Measurements from ENCODE around the gene COL26A1. TPM values are rescaled to one million over a fixed set of nuclear protein-coding genes. Genes with fewer than 3 reads are reported as not detected.

Gene COL26A1
- polyA plus RNA-seq, 1 donor (not counting 4 experiments of a cell fraction or from before 2014, with no cell fraction given): not detected

DNA sequence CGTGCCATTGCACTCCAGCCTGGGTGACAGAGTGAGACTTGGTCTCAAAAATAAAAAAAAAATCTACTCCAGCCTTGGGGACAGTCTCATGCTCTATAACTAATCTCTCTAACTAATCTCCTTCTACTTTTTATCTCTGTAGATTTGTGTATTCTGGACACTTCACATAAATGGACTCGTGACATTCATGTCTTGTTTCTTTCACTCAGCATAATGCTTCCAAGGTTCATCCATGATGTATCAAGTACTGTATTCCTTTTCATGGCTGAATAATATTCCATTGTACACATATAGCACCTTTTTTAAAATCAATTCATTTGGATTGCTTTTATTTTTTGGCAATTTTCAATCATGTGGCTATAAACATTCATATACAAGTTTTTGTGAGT lies 9.8 kb upstream of the COL26A1 start:
- Histone ChIP-seq H3K9me1 (ENCODE audit: control insufficient read depth, extremely low read depth, insufficient read depth, low read length) (no peaks in the 10 kb centered on the region), H3K36me3 (ENCODE audit: control insufficient read depth in 2 of 2, extremely low read depth in 1 of 2, insufficient read depth in 2 of 2, low read length in 2 of 2) (no peaks in the 10 kb centered on the region), H3K9ac (ENCODE audit: control insufficient read depth, extremely low read depth, insufficient read depth, low read length) (no peak overlapping the region), H3K79me2 (ENCODE audit: control insufficient read depth, insufficient read depth, low read length) (no peaks in the 10 kb centered on the region), H3K27ac (ENCODE audit: control insufficient read depth, insufficient read depth, low read length) (no peak overlapping the region), H3K4me3 (ENCODE audit: control insufficient read depth in 2 of 3, extremely low read depth in 1 of 3, insufficient read depth in 2 of 3, low read depth in 1 of 3, low read length in 3 of 3) (no peak overlapping the region), H3K4me1 (ENCODE audit: control insufficient read depth, extremely low read depth, insufficient read depth, low read length) (no peaks in the 10 kb centered on the region), H2AFZ (ENCODE audit: control insufficient read depth, low read length) (no peak overlapping the region), H3K9me3 (ENCODE audit: control insufficient read depth, low read depth, low read length) (no peaks in the 10 kb centered on the region), H3K4me2 (ENCODE audit: control insufficient read depth, extremely low read depth, insufficient read depth, low read depth, low read length) (no peak overlapping the region), H3K27me3 (ENCODE audit: control insufficient read depth, extremely low read depth, insufficient read depth, low read length) (no peaks in the 10 kb centered on the region), H4K20me1 (ENCODE audit: control insufficient read depth, extremely low read depth, insufficient read depth, low read length) (no peaks in the 10 kb centered on the region)
- TF ChIP-seq, protein P1, sequence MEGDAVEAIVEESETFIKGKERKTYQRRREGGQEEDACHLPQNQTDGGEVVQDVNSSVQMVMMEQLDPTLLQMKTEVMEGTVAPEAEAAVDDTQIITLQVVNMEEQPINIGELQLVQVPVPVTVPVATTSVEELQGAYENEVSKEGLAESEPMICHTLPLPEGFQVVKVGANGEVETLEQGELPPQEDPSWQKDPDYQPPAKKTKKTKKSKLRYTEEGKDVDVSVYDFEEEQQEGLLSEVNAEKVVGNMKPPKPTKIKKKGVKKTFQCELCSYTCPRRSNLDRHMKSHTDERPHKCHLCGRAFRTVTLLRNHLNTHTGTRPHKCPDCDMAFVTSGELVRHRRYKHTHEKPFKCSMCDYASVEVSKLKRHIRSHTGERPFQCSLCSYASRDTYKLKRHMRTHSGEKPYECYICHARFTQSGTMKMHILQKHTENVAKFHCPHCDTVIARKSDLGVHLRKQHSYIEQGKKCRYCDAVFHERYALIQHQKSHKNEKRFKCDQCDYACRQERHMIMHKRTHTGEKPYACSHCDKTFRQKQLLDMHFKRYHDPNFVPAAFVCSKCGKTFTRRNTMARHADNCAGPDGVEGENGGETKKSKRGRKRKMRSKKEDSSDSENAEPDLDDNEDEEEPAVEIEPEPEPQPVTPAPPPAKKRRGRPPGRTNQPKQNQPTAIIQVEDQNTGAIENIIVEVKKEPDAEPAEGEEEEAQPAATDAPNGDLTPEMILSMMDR (optimal IDR thresholded peaks at IDR 0.05 in 1 of 3, IDR thresholded peaks at IDR 0.05 in 1 of 3, conservative IDR thresholded peaks at IDR 0.05 in 1 of 3; ENCODE audit: extremely low read depth in 1 of 3, insufficient read depth in 2 of 3, low read length in 3 of 3): no peak
- TF ChIP-seq EZH2 (IDR thresholded peaks at IDR 0.05; ENCODE audit: low read length): no peak
- FAIRE-seq (no peak), DNase-seq (ENCODE audit: low read depth, low spot score) (no peak)
- dilution Hi-C loops (cut with MboI; ENCODE audit: extremely low pct_ligation_motif_present, low sequenced_read_pairs): no loop called here

GRCh38 chr7:101357433-101357832 lies 5.2 kb upstream of the COL26A1 start:
- Histone ChIP-seq H3K9me3 (ENCODE audit: control insufficient read depth, low read depth, low read length) (no peaks in the 10 kb centered on the region), H2AFZ (ENCODE audit: control insufficient read depth, low read length) (no peak overlapping the region), H3K9me1 (ENCODE audit: control insufficient read depth, extremely low read depth, insufficient read depth, low read length) (no peaks in the 10 kb centered on the region), H4K20me1 (ENCODE audit: control insufficient read depth, extremely low read depth, insufficient read depth, low read length) (no peaks in the 10 kb centered on the region), H3K9ac (ENCODE audit: control insufficient read depth, extremely low read depth, insufficient read depth, low read length) (no peak overlapping the region), H3K36me3 (ENCODE audit: control insufficient read depth in 2 of 2, extremely low read depth in 1 of 2, insufficient read depth in 2 of 2, low read length in 2 of 2) (no peaks in the 10 kb centered on the region), H3K27ac (ENCODE audit: control insufficient read depth, insufficient read depth, low read length) (no peak overlapping the region), H3K4me3 (ENCODE audit: control insufficient read depth in 2 of 3, extremely low read depth in 1 of 3, insufficient read depth in 2 of 3, low read depth in 1 of 3, low read length in 3 of 3) (no peak overlapping the region), H3K79me2 (ENCODE audit: control insufficient read depth, insufficient read depth, low read length) (no peaks in the 10 kb centered on the region), H3K4me2 (ENCODE audit: control insufficient read depth, extremely low read depth, insufficient read depth, low read depth, low read length) (no peak overlapping the region), H3K4me1 (ENCODE audit: control insufficient read depth, extremely low read depth, insufficient read depth, low read length) (no peaks in the 10 kb centered on the region), H3K27me3 (ENCODE audit: control insufficient read depth, extremely low read depth, insufficient read depth, low read length) (peaks cover 4% of the 10 kb centered on the region)
- dilution Hi-C loops (cut with MboI; ENCODE audit: extremely low pct_ligation_motif_present, low sequenced_read_pairs): no loop called here
- no peak for TF ChIP-seq EZH2 (IDR thresholded peaks at IDR 0.05; ENCODE audit: low read length)
- TF ChIP-seq, protein P1 (optimal IDR thresholded peaks at IDR 0.05 in 1 of 3, IDR thresholded peaks at IDR 0.05 in 1 of 3, conservative IDR thresholded peaks at IDR 0.05 in 1 of 3; ENCODE audit: extremely low read depth in 1 of 3, insufficient read depth in 2 of 3, low read length in 3 of 3): no peak
- DNase-seq (ENCODE audit: low read depth, low spot score) (no peak), FAIRE-seq (no peak)

Measured in keratinocyte (primary cell).